Activated T-cell treated with anti-CD3 and anti-CD28 coated beads, Interleukin-2, amount 50 U/mL, for 1 hour (primary cell): ENCODE data around the gene SCGB3A2.

Experiments used
- DNase-seq: peaks from one replicate; pipeline ENCODE4 v3.0.0-alpha.2; 2020

The SCGB3A2 gene

DNA sequence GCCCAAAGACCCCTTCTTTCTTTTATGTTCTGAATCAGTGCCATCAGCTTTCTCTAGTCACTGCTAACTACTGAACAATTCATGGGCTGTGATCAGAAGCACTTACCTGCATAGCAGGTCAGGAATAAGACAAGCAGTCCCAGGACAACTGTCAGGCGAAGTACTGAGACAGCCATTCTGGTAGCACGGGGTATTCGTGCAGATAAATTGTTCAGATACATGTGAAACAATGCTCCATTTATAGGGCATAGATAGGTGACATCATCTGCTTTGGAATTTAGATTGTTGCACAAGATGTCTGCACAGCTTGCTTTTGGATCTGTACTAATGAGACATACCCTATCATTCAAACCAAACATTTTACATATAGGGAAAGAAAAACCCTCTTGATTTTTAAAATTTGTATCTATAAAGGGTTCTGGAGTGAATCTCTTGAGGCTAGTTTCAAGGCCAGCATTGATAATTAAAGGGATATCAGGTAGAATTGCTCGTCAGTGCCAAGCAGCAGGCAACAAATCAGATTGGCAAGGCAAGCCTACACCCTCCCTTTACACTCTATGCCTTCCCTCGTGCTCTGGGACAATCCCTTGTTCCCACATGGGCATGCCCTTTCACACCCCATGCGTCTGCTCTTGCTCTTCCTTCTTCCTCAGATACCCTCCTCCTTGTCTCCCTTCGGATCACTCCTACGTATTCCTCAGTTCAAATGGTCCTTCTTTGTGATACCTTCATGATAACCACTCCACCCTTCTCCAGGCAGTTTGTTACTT, 28.0 kb downstream of the SCGB3A2 start, which contains the start of gene C5orf46:
C5orf46 (minus strand) TSS at position 213 of the 770 bp plus-strand sequence; CDS start at position 176, 37 bp downstream.
- no peak for DNase-seq

DNA sequence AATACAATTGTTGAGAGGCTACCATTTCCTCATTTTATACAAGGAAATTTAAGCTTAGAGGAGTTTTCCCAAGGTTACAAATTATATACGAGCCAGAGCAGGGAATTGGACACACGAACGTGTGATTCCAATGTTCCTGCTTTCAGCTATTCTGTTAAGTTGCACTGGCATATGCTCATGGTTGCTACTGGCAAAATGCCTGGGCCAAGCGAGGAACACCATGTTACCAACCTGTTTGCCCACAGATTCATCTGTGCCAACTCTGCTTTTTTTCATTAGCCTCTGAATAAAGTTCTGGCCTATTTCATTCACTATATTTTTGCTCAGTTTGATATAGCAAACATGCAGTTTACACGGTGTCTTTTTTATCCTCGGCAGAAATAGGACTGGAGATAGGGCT, 32.9 kb downstream of the SCGB3A2 start:
- no peak for DNase-seq

DNA sequence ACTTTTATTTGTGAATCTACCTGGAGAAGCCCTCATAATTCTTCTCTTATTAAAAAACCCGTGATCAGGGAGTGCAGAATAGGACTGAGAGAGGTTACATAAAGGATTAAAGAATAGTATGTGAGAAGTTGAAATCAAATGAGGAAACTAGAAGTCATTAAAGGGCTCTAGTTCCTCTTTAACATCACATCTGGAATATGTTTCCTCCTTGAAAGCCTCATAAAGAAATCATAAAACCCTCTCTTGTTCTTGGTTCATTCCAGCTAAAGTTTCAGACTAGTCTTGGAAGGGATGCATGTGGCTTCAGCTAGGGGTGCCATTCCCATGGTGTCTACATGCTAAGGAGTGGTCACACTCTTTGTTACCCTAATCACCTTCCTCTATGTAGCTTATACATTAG, 33.5 kb downstream of the SCGB3A2 start:
- DNase-seq: no peak

DNA sequence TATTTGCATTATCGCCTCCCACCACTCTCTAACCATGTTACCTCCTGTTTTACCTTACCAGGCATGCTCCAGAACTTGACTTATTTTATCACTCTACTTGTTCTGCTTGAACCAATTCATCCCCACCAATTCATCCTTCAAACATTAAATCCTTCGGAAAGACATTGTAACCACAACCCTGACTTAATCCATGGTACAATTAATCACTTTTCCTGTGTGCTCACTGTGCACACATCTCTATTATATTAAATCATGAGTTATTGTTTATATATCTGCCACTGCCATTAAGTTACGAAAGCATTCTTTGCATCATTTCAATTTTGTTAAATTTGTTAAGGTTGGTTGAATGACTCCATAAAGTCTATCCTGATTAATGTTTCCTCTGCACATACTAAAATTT, 35.3 kb downstream of the SCGB3A2 start:
- no peak for DNase-seq

DNA sequence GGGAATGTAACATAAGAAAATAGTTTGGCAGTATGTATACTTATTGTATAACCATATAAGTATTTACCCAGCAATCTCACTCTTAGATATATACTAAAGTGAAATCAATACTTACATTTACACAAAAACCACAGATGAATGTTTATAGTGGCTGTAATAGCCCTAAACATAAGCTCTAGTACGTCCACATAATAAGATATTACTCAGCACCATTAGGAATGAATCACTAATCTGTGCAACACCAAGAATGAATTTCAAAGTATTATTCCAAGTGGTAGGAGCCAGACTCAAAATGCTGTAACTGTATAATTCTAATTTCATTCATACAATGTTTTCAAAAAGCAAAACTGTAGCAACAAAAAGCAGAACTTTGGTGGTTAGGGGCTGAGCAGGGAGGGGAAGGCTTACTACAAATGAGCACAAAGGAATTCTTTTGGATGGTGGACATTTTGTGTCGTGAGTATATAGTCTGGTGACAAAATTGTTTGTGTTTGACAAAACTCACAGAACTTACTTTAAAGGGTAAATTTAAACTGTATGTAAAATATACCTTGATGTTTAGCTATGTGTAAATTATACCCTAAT, 39.7 kb downstream of the SCGB3A2 start:
- DNase-seq: no peak

DNA sequence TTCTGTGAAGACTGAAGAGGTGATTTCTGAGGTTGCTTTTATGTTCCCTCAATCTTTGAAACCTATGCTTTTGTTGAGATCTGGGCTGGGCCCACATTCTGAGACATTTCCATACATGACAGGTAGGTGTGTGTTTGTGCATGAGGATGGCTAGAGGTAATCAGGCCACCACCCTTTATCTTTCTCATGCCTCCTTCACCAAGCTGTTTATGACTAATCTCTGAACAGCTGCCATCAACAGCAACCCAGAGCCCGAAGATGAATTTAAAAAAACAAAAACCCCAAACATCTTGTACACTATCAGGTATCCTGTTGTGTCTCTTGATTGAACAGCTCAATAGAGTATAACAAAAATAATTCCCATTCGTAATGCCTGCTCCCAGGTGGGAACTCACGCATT, 40.4 kb downstream of the SCGB3A2 start:
- no peak for DNase-seq

DNA sequence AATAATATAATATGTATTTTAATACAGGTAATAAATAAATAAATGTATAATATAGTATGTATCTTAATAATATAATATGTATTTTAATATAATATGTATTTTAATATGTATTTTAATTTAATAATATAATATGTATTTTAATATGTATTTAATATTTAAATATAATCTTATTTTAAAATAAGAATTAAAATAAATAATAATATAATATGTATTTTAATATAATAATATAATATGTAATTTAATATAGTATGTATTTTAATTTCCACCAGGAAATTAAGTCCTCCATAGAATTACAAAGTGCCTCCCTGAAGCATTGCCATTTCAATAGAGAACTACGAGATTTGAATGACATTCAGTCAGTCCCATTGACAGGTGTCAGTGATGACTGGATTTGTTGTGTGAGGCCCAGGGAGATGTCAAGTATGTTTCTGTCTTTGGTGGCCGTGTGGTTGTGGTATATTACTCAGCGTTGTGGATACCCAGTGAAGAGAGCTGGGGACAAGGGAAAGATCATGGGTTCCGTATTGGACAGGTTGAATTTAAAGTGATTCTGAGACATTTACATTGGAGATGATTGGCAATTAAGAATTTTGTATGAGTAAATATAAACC, 42.0 kb downstream of the SCGB3A2 start:
- no peak for DNase-seq

DNA sequence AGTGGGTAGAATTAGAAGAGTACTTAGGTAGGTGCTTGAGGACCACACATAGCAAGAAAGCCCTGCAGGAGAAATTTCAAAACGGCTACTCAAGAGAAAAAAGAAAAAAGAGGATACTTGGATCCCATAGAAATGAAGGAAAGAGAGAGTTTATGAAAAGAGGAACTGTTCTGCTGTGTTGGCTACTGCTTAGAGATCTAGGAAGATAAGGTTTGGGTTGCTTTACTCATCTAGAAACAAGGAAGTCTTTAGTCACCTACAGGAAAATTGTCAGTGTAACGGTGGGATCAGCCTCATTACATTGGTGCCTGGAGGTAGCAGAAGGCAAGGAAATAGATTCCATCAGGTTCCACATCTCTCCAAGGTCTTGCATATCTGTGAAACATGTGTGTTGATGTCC, 42.6 kb downstream of the SCGB3A2 start:
- no peak for DNase-seq

DNA sequence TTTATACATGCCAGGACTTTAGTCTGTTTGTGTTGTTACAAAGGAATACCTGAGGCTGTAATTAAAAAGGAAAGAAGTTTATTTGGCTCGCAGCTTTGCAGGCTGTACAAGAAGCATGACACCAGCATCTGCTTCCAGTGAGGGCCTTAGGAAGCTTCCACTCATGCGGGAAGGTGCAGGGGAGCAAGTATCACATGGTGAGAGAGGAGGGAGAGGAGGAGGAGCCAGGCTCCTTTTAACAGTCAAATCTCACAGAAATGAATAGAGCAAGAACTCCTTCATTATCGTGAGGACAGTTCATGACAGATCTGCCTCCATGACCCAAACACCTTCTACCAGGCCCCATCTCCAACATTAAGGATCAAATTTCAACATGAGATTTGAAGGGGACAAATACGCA, 46.5 kb downstream of the SCGB3A2 start:
- no peak for DNase-seq

DNA sequence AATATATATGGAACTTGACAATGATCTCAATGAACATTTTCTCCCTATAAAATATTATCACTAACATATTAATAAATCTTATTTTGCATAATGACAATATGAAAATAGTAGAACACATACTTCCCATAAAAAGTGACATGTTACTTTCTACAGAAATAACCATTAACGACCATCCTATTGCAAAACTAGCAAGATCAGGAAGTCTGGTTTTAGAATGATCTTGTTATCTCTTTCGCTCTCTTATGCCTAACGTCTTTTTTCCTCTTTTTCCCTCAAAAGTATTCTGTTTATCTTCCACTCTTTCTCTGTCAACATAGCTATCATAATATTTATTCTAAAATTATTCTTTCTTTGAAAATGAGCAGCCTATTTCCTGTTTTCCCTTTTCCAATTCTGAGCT, 49.4 kb downstream of the SCGB3A2 start:
- DNase-seq: no peak

DNA sequence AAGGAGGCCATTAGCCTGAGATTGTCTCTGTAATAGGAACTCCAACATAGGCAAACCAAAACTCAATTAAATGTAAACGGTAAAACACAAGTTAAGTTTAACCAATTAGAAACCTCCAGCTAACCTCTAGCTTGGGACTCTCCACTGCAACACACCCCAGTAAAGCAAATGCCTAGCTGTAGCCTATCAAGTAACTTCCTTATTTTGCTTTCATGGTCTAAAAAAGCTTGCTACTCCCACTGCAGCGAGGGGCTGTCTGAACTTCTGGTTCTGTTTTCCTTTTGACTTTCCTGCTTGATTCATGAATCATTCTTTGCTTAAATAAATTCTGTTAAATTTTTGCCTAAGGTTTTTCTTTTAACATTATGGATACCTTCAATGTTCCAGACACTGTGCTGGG, 52.3 kb downstream of the SCGB3A2 start:
- no peak for DNase-seq
